Measurements from ENCODE around the gene TTLL11.
A peak's percentile ranks its signal among the peaks of the same experiment; 100 is the strongest.

The TTLL11 gene

DNA sequence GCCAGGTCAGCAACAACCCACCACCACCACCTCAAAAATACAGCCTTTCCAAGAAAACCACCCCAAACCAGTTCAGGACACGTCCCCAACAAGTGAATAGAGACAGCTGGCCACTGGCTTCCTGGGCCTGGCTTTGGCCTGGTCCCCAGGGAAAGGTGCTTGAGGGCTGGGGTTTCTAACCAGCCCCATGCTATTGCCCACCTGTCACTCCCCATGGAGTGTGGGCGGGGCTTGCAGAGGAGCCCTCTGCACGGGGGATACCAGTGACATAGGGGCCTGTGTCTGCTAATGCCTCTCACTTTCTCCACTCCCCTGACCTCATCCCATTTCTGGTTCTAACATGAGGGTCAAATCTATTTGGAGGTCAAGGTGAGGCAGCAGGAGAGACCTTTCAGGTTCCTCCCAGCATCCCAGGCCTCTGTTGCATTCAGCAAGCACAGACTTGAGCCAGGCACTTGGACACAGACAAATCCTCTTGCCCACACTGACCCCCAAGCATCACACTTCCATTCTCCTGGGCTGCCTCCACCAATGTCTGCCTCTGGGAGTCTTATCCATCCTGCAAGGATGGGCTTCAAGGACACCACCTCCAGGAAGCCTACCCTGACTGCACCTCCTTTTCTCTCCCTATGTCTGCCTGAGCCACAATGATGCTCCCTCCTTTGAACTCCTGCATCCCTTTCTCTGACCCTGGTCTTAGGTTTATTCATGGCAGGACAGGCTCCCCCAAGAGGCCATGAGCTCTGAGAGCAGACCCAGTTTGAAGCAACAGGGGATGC lies 16.1 kb upstream of the TTLL11 start:
- no peak for DNase-seq

- no peak for DNase-seq
These were observed 14.2 kb upstream of the TTLL11 start for GRCh38 chr9:122107291-122107805.

GRCh38 chr9:122106576-122106975 lies 13.5 kb upstream of the TTLL11 start:
- DNase-seq: no peak

DNA sequence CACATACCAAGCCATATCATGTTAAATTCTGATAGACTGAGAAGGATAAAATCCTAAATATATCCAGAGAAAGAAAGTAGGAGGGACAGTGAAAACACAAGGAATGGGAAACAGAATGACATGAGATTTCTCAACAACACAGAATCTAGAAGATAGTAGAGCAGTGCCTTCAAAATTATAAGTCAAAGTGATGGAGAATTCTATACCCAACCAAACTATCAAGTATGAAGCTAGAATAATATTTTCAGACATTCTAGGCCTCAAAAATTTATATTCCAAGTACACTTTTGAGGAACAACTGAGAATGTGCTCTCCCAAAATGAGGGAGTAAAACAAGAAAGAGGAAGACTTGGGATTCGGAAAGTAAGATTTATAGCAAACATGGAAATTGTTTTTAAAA lies 10.9 kb upstream of the TTLL11 start:
- DNase-seq: no peak

DNA sequence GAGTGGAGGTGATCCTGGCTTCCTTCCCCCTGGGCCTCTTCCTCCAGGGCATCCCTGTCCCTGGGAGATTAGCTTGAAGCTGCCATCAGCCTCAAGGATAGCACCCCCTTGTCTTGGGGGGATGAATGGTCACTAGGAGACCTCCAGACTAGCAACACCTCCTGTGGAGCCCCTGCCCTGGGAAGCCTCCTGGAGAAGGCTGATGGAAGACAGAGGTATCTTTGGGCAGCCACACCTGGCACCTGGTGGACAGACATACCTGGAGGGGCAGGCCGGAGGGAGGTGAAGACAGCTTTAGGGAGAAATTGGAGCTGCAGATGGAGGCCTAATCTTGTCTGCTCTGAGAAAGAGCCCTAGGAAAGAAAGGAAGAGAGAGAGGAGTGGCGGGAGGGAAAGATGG lies 9.0 kb upstream of the TTLL11 start:
- no peak for DNase-seq

- no peak for DNase-seq
These were observed 7.6 kb upstream of the TTLL11 start for GRCh38 chr9:122100756-122101155.

- DNase-seq: peak; percentile 68
These were observed 6.3 kb upstream of the TTLL11 start for GRCh38 chr9:122099271-122099869.

DNA sequence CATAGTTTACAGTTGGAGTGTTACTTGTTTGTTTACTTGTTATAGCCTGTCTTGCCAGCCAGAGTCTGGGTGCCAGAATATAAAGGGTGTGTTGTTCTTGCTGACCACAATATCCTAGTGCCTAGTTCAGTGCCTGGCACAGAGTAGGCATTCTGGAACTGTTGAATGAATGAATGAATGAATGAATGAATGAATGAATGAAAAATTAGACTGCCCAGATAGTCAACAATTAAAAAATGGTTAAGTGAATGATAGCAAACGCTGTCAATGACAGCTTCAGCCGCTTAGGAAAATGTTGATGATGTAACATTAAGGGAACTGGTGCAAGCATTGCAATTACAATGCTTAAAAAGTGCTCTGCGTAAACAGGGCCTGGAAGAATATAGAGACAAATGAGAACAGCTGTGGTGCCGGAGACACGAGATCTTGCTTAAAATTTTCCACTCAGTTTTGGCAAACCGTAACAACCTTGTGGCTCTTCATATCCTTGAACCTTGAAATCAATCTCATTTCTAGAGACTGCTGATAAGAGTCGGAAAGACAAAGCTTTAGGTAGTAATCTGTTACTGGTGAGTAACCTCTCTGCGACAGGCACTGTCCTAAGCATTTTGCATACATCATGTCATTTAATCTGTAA lies 4.7 kb upstream of the TTLL11 start:
- no peak for DNase-seq

GRCh38 chr9:122096620-122097415 lies 3.7 kb upstream of the TTLL11 start:
- DNase-seq: no peak

GRCh38 chr9:122095010-122095767 lies 2.1 kb upstream of the TTLL11 start:
- no peak for DNase-seq

- DNase-seq: no peak
These were observed 1.2 kb downstream of the TTLL11 start for GRCh38 chr9:122091682-122092592.

DNA sequence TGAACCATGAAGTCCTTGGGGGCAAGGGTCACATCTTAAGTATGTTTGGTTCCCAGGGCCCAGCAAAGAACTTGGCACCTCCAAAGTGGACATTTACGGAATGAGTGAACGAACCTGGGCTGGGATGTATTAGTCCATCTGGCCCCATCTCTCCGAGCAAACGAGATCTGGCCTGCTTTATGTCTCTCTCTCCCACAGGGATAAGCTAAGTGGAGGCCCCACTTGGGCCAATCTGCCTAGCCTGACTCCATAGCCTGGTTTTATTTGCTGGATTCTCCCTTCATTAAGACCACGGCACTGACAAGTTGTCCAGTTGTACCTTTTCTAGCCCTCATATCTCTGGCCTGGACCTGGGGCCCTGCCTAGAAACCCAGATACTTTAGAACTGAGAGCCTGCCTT lies 2.1 kb downstream of the TTLL11 start:
- no peak for DNase-seq

DNA sequence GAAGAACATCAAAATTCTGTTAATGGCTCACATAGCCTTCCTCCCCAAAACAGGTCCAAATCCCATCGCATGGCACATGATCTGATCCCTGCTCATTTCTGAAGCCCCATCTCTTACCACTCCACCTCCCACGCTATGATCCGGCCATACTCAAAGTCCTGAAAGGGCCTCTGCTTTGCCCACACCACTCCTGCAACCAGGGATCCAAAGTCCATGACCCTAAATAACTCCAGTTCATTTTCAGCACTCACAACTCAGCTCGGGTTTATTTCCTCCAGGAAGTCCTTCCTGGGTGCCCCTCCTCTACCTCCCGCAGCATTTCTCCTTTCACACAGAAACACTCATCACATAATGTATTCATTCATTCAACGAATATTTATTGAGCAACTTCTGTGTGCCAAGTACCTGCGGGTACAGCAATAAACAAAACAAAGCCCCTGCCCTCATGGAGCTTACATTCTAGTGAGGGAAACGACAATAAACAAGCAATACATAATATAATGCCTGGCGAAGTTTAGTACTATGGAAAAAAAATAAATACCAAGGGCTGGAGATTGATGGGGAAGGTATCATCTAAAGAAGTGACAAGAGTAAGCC lies 2.7 kb downstream of the TTLL11 start:
- DNase-seq: no peak

GRCh38 chr9:122088880-122089706 lies 4.0 kb downstream of the TTLL11 start:
- no peak for DNase-seq

GRCh38 chr9:122087406-122088200 lies 5.5 kb downstream of the TTLL11 start:
- DNase-seq: no peak

DNA sequence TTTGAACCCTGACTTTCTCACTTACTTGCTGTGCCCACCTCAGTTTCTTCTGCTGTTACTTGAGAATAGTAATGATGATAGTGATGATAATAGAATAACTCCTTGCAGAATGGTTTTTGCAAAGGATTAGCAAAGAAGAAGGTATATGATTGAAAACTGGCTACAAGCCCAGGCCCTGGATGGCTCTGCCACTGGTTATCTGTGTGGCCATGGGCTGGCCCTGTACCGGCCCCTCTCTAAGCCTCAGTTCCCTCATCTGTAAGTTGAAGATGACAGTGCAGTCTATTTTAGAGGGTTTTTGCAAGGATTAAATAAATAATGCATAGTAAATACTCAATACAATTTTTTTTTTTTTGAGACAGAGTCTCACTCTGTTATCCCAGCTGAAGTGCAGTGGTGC lies 6.2 kb downstream of the TTLL11 start:
- no peak for DNase-seq

GRCh38 chr9:122085260-122085659 lies 7.8 kb downstream of the TTLL11 start:
- DNase-seq: no peak

DNA sequence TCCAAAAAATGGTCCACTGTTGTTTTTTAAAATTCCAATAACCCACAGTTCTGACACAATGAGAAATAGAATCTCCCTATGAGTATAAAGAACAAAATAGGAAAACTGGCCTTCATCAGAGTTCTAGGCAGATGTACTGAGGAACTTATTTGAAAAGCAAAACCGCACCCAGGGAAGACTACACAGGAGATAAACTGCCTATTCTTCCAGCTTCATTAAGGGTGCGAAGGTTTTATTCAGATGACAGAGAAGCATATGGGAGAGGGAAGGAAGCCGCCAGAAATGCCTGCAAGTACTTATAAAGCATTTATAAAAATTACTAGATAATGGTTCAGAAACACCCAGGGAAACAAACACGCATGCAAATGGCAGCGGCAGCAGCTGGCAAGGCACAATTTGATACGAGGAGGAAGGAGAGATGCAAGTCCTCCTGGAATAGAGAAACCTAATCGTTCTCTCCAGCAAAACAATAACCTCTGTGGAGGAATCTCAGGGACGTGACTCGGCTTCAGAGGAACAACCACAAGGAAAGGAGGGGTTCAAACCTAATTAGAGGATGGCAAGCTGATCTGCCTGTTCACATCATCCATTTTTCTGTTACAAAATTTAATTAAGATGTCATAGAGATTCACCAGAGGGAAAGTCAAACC lies 9.0 kb downstream of the TTLL11 start:
- no peak for DNase-seq

GRCh38 chr9:122080986-122081385 lies 12.1 kb downstream of the TTLL11 start:
- DNase-seq: no peak
